ENCODE results near the gene TRABD2A. TPM values are rescaled to one million over a fixed set of nuclear protein-coding genes. Genes with fewer than 3 reads are reported as not detected.

TRABD2A gene
- total and polyA plus RNA-seq, 9 of the 15 experiments (the other 6 are each of a cell fraction or from before 2014, with no cell fraction given), result 0.07 to 0.45 (median 0.25) TPM

DNA sequence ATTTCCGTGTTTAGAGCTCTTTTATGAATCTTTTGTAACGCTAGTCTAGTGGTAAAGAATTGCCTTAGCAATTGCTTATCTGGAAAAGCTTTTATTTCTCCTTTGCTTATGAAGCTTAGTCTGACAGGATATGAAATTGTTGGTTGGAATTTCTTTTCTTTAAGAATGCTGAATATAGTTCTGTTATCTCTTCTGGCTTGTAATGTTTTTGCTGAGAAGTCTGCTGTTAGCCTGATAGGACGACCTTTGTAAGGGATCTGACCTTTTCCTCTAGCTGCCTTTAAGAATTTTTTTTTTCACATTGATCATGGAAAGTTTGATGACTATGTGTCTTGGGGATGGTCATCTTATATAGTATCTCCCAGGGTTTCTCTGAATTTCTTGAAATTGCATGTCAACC is 101.1 kb downstream of the TRABD2A start:
- no peak overlapping the region for H3K4me3 ChIP-seq
- H2AFZ ChIP-seq (ENCODE audit: low read depth, low read length), result no peak overlapping the region
- H3K9ac ChIP-seq (ENCODE audit: insufficient read depth in 1 of 2, low read depth in 2 of 2, low read length in 2 of 2), result no peak overlapping the region
- peaks cover 0 to 11% of the 10 kb centered on the region in 2 experiments; a peak in 1 of 5 replicates for H3K4me1 ChIP-seq (replicated peaks in 1 of 2; ENCODE audit: control insufficient read depth in 2 of 2, insufficient read depth in 2 of 2, low read length in 2 of 2)
- DNase-seq (ENCODE audit: extremely low read depth in 1 of 4, low spot score in 3 of 4) (peak in 1 of 4 experiments; percentile 19), ATAC-seq (no peak), FAIRE-seq (no peak)
- CTCF ChIA-PET (ENCODE audit: low intra/inter-chr PET ratio), result no interaction called here
- POLR2A ChIA-PET, result interaction anchor here (0.6 kb wide), 2 partner anchors 27 to 626 kb away, joined by 3 read pairs; no protein-coding TSS in a partner anchor
- no peaks in the 10 kb centered on the region for H3K79me2 ChIP-seq (ENCODE audit: control insufficient read depth, insufficient read depth, low read length)
- no peaks in the 10 kb centered on the region for H3K9me1 ChIP-seq (ENCODE audit: control insufficient read depth, insufficient read depth, low read length)
- no peak overlapping the region for H3K4me2 ChIP-seq (ENCODE audit: insufficient read depth, low read length)
- intact Hi-C loops (cut with micrococcal nuclease) (no loop called here), in situ Hi-C loops (cut with MboI) (no loop called here)
- BruUV-seq (replicated peaks), result no TSS peak
- WGBS (ENCODE audit: insufficient coverage, low coverage, missing lambda C conversion rate), result 5% methylated on average over 3 of the region's 3 CpGs
- H4K20me1 ChIP-seq (replicated peaks; ENCODE audit: control insufficient read depth, insufficient read depth, low read length), result no peaks in the 10 kb centered on the region
- H3K27me3 ChIP-seq (ENCODE audit: control insufficient read depth in 2 of 2, insufficient read depth in 2 of 2, low read length in 2 of 2), result no peaks in the 10 kb centered on the region
- H3K36me3 ChIP-seq (ENCODE audit: control insufficient read depth, insufficient read depth, low read length), result no peaks in the 10 kb centered on the region
- H3K27ac ChIP-seq (ENCODE audit: extremely low read depth, low read depth, low read length), result no peak overlapping the region; the same call in 2 of the 3 replicates
- peaks cover 4% of the 10 kb centered on the region; the same call in 1 of the 2 replicates for H3K9me3 ChIP-seq (replicated peaks; ENCODE audit: control insufficient read depth, insufficient read depth, low read depth, low read length)
- TF ChIP-seq STAG1 (CRISPR knock-in tag; IDR thresholded peaks at IDR 0.05; ENCODE audit: borderline replicate concordance) (no peak), CHD2 (IDR thresholded peaks at IDR 0.05; ENCODE audit: low read depth, low read length) (no peak), TGIF2 (CRISPR knock-in tag; IDR thresholded peaks at IDR 0.05) (no peak), ZNF507 (tag; conservative IDR thresholded peaks at IDR 0.05) (no peak), BCOR (IDR thresholded peaks at IDR 0.05) (no peak), ZNF384 (IDR thresholded peaks at IDR 0.05; ENCODE audit: low read depth, low read length) (0 out of 2 replicates have a peak, but pooled peaks have one; percentile 18), ATF1 (CRISPR knock-in tag; IDR thresholded peaks at IDR 0.05) (no peak), ATF1 (tag; IDR thresholded peaks at IDR 0.05) (no peak), DPF2 (IDR thresholded peaks at IDR 0.05) (0 out of 2 replicates have a peak, but pooled peaks have one; percentile 31), CBFA2T2 (conservative IDR thresholded peaks at IDR 0.05) (peak; percentile 21; the same call in 1 of the 2 replicates), TEAD4 (IDR thresholded peaks at IDR 0.05; ENCODE audit: low read length) (peak; percentile 57), TEAD4 (CRISPR knock-in tag; IDR thresholded peaks at IDR 0.05; ENCODE audit: borderline replicate concordance) (no peak), NRF1 (conservative IDR thresholded peaks at IDR 0.05 in 1 of 2, IDR thresholded peaks at IDR 0.05 in 1 of 2) (no peak), TAL1 (IDR thresholded peaks at IDR 0.05) (peak; percentile 42), ZNF57 (CRISPR knock-in tag; IDR thresholded peaks at IDR 0.05) (no peak), RBM22 (IDR thresholded peaks at IDR 0.05; ENCODE audit: low read depth, low read length, poor library complexity, severe bottlenecking) (no peak)
- TF ChIP-seq, protein P1, sequence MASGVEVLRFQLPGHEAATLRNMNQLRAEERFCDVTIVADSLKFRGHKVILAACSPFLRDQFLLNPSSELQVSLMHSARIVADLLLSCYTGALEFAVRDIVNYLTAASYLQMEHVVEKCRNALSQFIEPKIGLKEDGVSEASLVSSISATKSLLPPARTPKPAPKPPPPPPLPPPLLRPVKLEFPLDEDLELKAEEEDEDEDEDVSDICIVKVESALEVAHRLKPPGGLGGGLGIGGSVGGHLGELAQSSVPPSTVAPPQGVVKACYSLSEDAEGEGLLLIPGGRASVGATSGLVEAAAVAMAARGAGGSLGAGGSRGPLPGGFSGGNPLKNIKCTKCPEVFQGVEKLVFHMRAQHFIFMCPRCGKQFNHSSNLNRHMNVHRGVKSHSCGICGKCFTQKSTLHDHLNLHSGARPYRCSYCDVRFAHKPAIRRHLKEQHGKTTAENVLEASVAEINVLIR (CRISPR knock-in tag; IDR thresholded peaks at IDR 0.05), result no peak
- TF ChIP-seq, protein P2, sequence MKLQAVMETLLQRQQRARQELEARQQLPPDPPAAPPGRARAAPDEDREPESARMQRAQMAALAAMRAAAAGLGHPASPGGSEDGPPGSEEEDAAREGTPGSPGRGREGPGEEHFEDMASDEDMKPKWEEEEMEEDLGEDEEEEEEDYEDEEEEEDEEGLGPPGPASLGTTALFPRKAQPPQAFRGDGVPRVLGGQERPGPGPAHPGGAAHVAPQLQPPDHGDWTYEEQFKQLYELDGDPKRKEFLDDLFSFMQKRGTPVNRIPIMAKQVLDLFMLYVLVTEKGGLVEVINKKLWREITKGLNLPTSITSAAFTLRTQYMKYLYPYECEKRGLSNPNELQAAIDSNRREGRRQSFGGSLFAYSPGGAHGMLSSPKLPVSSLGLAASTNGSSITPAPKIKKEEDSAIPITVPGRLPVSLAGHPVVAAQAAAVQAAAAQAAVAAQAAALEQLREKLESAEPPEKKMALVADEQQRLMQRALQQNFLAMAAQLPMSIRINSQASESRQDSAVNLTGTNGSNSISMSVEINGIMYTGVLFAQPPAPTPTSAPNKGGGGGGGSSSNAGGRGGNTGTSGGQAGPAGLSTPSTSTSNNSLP (IDR thresholded peaks at IDR 0.05; ENCODE audit: borderline replicate concordance, low read depth, low read length), result no peak
